Thyroid gland (tissue), 4 donors: ENCODE results near the gene NUAK1.

Experiments
- POLR2A ChIP-seq, 2 donors: fragments of 450-650 bp; IDR thresholded peaks; one replicate each; pipeline ENCODE4 v1.6.1; 2017; ENCODE audit warnings: antibody characterized with exemption in 2 of 2, mild to moderate bottlenecking in 2 of 2, moderate library complexity in 1 of 2
- TF ChIP-seq, protein P1 (sequence below), 6 experiments: fragments of 200-600 bp in 3 of 6; fragments of 450-650 bp in 3 of 6; sonication (generic) in 3 of 6; IDR thresholded peaks; one replicate each; pipeline ENCODE4 v1.5.1; 2016 to 2019; ENCODE audit warnings: antibody characterized with exemption in 6 of 6, mild to moderate bottlenecking in 2 of 6, inconsistent platforms in 1 of 6, moderate library complexity in 1 of 6

- TF ChIP-seq, protein P1, sequence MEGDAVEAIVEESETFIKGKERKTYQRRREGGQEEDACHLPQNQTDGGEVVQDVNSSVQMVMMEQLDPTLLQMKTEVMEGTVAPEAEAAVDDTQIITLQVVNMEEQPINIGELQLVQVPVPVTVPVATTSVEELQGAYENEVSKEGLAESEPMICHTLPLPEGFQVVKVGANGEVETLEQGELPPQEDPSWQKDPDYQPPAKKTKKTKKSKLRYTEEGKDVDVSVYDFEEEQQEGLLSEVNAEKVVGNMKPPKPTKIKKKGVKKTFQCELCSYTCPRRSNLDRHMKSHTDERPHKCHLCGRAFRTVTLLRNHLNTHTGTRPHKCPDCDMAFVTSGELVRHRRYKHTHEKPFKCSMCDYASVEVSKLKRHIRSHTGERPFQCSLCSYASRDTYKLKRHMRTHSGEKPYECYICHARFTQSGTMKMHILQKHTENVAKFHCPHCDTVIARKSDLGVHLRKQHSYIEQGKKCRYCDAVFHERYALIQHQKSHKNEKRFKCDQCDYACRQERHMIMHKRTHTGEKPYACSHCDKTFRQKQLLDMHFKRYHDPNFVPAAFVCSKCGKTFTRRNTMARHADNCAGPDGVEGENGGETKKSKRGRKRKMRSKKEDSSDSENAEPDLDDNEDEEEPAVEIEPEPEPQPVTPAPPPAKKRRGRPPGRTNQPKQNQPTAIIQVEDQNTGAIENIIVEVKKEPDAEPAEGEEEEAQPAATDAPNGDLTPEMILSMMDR (IDR thresholded peaks at IDR 0.05), result no peak
- TF ChIP-seq POLR2A (IDR thresholded peaks at IDR 0.05), result no peak
Observed at GRCh38 chr12:106176560-106176959, 37.8 kb upstream of the NUAK1 start.
